ENCODE measurements around the gene PRKAG3.

- TF ChIP-seq CTCF (conservative IDR thresholded peaks at IDR 0.05; ENCODE audit: low read depth, low read length) = no peak
- TF ChIP-seq EZH2 (IDR thresholded peaks at IDR 0.05; ENCODE audit: borderline replicate concordance, low read depth, low read length, poor library complexity, severe bottlenecking) = no peak
Measured at GRCh38 chr2:218785103-218785502, 46.5 kb downstream of the PRKAG3 start.
